ENCODE measurements around the gene PSMD12. TPM values are rescaled to one million over a fixed set of nuclear protein-coding genes. Genes with fewer than 3 reads are reported as not detected.

PSMD12 gene
- total and polyA plus RNA-seq, 7 experiments from 2014 or later: 30.4 to 54.4 (median 37.1) TPM

DNA sequence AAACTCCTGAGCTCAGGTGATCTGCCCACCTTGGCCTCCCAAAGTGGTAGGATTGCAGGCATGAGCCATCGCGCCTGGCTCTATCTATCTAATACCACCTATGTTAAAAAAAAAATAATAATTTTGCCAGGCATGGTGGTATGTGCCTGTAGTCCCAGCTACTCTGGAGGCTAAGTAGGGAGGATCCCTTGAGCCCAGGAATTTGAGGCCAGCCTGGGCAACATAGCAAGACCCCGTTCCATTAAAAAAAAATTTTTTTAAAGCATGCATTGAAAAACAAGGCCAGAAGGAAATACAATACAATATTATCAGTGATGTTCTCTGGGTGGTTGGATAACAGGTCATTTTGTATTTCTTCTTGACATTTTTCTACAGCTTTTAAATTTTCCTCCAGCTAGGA, 76.1 kb downstream of the PSMD12 start:
- H3K4me3 ChIP-seq (ENCODE audit: low read length): no peak overlapping the region
- H3K9me3 Mint-ChIP-seq: no peaks in the 10 kb centered on the region
- no peak overlapping the region for H3K27ac ChIP-seq (ENCODE audit: low read depth, low read length)
- CTCF ChIA-PET: no interaction called here
- H3K36me3 ChIP-seq (ENCODE audit: control insufficient read depth in 2 of 3, insufficient read depth in 3 of 3, low read length in 3 of 3): no peaks in the 10 kb centered on the region
- no peaks in the 10 kb centered on the region for H3K36me3 Mint-ChIP-seq
- H3K4me1 Mint-ChIP-seq: peaks cover 0 to 5% (median 0%) of the 10 kb centered on the region in 7 donors
- H3K4me1 ChIP-seq (ENCODE audit: control insufficient read depth in 2 of 2, insufficient read depth in 2 of 2, low read length in 2 of 2): peaks cover 0 to 4% of the 10 kb centered on the region in 2 donors
- no peaks in the 10 kb centered on the region for H3K9me3 ChIP-seq (ENCODE audit: control insufficient read depth in 2 of 3, low read length in 3 of 3)
- no peak overlapping the region for H3K27ac Mint-ChIP-seq
- POLR2A ChIA-PET: interaction anchor here (0.7 kb wide), 1 partner anchor 70 kb away, joined by 3 read pairs; no protein-coding TSS in a partner anchor
- ATAC-seq: no peak
- no peak overlapping the region for H3K4me3 Mint-ChIP-seq
- no peak for DNase-seq
- H3K27me3 ChIP-seq (ENCODE audit: control insufficient read depth in 2 of 2, insufficient read depth in 2 of 2, low read length in 2 of 2): no peaks in the 10 kb centered on the region
- no peaks in the 10 kb centered on the region for H3K27me3 Mint-ChIP-seq
- intact Hi-C loops (cut with micrococcal nuclease): loop anchor here in 1 of 2 donors (5.0 kb wide), 1 partner anchor 573 kb away; no protein-coding TSS in a partner anchor

- no peak overlapping the region for H3K27ac ChIP-seq (ENCODE audit: low read depth, low read length)
- no peaks in the 10 kb centered on the region for H3K36me3 ChIP-seq (ENCODE audit: control insufficient read depth in 2 of 3, insufficient read depth in 3 of 3, low read length in 3 of 3)
- H3K27me3 ChIP-seq (ENCODE audit: control insufficient read depth in 2 of 2, insufficient read depth in 2 of 2, low read length in 2 of 2): no peaks in the 10 kb centered on the region
- no peaks in the 10 kb centered on the region for H3K36me3 Mint-ChIP-seq
- no peaks in the 10 kb centered on the region for H3K27me3 Mint-ChIP-seq
- H3K27ac Mint-ChIP-seq: no peak overlapping the region
- no peak overlapping the region for H3K4me3 Mint-ChIP-seq
- CTCF ChIA-PET: interaction anchor here (0.6 to 1.1 kb wide), 3 partner anchors 21 to 1514 kb away, joined by 3 to 5 read pairs (median 3); no protein-coding TSS in a partner anchor
- ATAC-seq (no peak), DNase-seq (no peak)
- no peaks in the 10 kb centered on the region for H3K9me3 Mint-ChIP-seq
- POLR2A ChIA-PET: interaction anchor here (0.6 kb wide), 1 partner anchor 426 kb away, joined by 3 read pairs; no protein-coding TSS in a partner anchor
- H3K4me3 ChIP-seq (ENCODE audit: low read length): no peak overlapping the region
- intact Hi-C loops (cut with micrococcal nuclease): no loop called here
- peaks cover 0 to 5% (median 0%) of the 10 kb centered on the region in 7 donors for H3K4me1 Mint-ChIP-seq
- no peaks in the 10 kb centered on the region for H3K9me3 ChIP-seq (ENCODE audit: control insufficient read depth in 2 of 3, low read length in 3 of 3)
- peaks cover 0 to 4% of the 10 kb centered on the region in 2 donors for H3K4me1 ChIP-seq (ENCODE audit: control insufficient read depth in 2 of 2, insufficient read depth in 2 of 2, low read length in 2 of 2)
These were observed 77.0 kb downstream of the PSMD12 start for GRCh38 chr17:67289181-67289876.

Other genes with a start within 250 kb of the PSMD12 start
- 100 to 1,000 TPM in 1 of 5 experiments, 10 to 100 TPM in 4; 68.6 to 114 (median 89.3) TPM for gene HELZ, start 121.4 kb downstream of the PSMD12 start, total RNA-seq
- 10 to 100 TPM; 44.8 to 57.6 TPM for gene HELZ, start 121.4 kb downstream of the PSMD12 start, polyA plus RNA-seq
- gene PITPNC1, start 10.7 kb upstream of the PSMD12 start, total RNA-seq: 100 to 1,000 TPM in 2 of 5 experiments, 10 to 100 TPM in 3; 53.1 to 108 (median 99.6) TPM
- 100 to 1,000 TPM; 117 to 148 TPM for gene PITPNC1, start 10.7 kb upstream of the PSMD12 start, polyA plus RNA-seq

All from naive thymus-derived CD4-positive, alpha-beta T cell (primary cell).